PFSK-1 (cell line): ENCODE results near the gene SELENOO.

ENCODE experiments used
- FOXP2 ChIP-seq: optimal IDR thresholded peaks from 2 replicates; pipeline ENCODE3; 2011; ENCODE audit warnings: borderline replicate concordance, control low read depth, inconsistent platforms; ENCODE audit not compliant: insufficient read depth; ENCODE audit errors: extremely low read length, extremely low read depth
- POLR2AphosphoS5 ChIP-seq: IDR thresholded peaks from 2 replicates; pipeline ENCODE4 v1.6.1; 2012; ENCODE audit warnings: low read depth, mild to moderate bottlenecking, control low read depth, low read length, moderate library complexity
- SIN3A ChIP-seq: IDR thresholded peaks from 2 replicates; pipeline ENCODE4 v1.6.1; 2012; ENCODE audit warnings: mild to moderate bottlenecking, low read length, moderate library complexity, borderline replicate concordance; ENCODE audit not compliant: insufficient read depth
- TAF1 ChIP-seq: IDR thresholded peaks from 2 replicates; pipeline ENCODE4 v1.6.1; 2012; ENCODE audit warnings: low read length, control low read depth, borderline replicate concordance; ENCODE audit not compliant: insufficient read depth
- TF ChIP-seq, protein P1 (sequence below), 2 experiments: IDR thresholded peaks; 2 replicates each; pipeline versions ENCODE4 v1.6.1 to v1.8.0; 2011 to 2012; ENCODE audit warnings: low read depth in 2 of 2, low read length in 2 of 2, control low read depth in 1 of 2, inconsistent platforms in 1 of 2, mild to moderate bottlenecking in 1 of 2, moderate library complexity in 1 of 2; ENCODE audit not compliant: insufficient read depth in 1 of 2

SELENOO gene

DNA sequence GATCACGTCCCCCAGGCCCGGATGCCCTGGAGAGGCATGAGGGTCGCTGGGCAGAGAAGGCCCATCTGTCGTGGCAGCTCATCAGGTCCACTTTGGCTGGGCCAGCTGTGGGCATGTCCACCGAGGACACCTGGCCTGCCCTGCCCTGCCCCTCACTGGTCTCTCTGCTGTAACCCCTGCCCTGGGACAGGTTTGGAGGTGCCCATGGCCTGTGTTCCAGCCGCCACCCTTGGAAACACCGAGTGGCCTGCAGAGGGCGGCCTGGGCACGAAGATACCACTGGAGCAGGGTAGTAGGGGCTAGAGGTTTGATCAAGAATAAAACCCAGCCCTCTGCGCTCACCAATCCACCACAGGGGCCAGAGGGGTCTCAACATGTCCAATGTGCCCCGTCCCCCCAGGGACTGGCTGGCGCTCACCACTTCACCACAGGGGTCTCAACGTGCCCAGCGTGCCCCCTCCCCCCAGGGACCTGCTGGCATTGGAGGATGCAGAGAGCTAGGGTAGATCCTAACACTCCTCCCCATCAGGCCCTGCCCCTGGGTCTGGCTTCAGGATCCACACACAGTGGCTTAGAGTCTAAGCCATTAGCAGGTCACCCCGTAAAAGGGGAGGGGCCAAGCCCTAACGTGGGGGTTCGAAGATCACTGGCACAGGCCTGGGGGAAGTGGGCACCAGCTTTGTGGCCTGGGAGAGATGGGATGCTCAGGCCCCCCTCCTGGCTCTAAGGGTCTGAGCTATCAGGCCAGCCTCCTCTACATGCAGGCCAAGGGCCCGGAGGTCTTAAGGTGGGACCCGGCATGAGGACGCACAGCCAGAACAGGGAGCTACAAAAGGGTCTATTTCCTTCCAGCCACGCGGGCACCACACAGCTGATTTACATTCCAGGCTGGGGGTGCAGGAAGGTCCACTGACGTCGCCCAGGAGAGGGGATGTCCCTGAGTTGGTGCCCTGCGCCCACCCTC lies 51.6 kb downstream of the SELENOO start:
- no peak for TF ChIP-seq TAF1
- no peak for TF ChIP-seq FOXP2
- TF ChIP-seq, protein P1, sequence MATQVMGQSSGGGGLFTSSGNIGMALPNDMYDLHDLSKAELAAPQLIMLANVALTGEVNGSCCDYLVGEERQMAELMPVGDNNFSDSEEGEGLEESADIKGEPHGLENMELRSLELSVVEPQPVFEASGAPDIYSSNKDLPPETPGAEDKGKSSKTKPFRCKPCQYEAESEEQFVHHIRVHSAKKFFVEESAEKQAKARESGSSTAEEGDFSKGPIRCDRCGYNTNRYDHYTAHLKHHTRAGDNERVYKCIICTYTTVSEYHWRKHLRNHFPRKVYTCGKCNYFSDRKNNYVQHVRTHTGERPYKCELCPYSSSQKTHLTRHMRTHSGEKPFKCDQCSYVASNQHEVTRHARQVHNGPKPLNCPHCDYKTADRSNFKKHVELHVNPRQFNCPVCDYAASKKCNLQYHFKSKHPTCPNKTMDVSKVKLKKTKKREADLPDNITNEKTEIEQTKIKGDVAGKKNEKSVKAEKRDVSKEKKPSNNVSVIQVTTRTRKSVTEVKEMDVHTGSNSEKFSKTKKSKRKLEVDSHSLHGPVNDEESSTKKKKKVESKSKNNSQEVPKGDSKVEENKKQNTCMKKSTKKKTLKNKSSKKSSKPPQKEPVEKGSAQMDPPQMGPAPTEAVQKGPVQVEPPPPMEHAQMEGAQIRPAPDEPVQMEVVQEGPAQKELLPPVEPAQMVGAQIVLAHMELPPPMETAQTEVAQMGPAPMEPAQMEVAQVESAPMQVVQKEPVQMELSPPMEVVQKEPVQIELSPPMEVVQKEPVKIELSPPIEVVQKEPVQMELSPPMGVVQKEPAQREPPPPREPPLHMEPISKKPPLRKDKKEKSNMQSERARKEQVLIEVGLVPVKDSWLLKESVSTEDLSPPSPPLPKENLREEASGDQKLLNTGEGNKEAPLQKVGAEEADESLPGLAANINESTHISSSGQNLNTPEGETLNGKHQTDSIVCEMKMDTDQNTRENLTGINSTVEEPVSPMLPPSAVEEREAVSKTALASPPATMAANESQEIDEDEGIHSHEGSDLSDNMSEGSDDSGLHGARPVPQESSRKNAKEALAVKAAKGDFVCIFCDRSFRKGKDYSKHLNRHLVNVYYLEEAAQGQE (IDR thresholded peaks at IDR 0.05; ENCODE audit: insufficient read depth in 1 of 2, low read depth in 2 of 2, low read length in 2 of 2) = no peak
- TF ChIP-seq POLR2AphosphoS5 = no peak
- no peak for TF ChIP-seq SIN3A

DNA sequence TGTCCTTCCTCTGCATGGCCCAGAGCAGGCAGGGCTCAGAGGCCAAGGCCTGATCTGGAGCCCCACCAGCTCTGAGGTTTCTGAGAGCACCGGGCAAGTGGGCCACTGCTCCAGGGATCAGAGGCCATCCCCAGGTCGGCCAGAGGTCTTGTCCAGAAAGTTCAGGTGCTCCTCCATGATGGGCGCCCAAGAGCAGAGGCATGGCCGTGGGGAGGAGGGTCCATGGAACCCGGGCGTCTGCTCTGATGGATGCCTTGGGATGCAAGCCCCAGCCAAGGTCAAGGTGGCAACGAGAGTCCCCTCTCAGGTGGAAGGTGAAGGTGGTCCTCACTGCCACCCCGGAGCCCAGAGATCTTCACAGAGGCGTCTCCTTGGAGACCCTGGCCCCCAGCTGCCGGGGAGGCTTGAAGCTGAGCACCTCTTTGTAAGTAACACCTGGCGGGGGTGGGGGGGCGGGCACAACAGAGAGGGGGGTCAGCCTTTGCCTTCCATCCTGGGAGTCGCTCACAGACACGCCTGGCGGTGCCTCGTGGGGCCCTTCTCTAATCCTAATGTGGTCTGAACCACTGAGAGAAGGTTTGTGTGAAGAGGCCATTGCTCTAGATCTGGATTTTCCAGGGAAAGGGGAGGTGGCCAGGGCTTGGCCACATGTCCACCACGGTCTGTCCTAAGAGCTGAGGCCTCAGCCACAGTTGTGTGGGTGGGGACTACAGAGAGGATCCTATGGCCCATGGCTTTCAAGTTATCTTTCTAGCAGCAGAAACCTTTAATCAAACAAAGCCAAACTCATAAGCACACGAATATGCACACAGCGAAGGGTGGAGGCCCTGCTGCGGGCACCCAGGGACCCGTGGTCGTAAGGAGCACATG lies 52.5 kb downstream of the SELENOO start:
- TF ChIP-seq SIN3A (no peak), FOXP2 (no peak), POLR2AphosphoS5 (no peak), TAF1 (no peak)
- TF ChIP-seq, protein P1 (IDR thresholded peaks at IDR 0.05; ENCODE audit: insufficient read depth in 1 of 2, low read depth in 2 of 2, low read length in 2 of 2) = no peak

DNA sequence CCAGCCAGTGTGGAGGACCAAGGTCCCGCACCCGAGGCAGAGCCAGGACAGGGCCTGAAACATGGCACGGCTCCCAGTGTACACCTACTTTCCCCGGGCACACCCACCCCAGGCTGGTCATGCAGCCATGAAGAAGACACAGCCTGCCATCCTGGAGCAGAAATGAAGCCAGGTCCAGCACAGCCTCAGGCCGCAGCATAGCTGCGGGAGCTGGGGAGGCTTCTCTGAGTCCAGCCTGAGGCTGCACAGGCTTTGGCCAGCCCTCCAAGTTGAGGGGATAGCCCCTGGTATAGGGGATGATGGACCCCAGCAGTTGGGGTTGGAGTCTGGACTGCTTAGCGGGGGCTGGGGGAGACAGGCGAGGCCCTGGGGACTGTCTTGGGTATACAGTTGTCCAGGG lies 53.1 kb downstream of the SELENOO start:
- TF ChIP-seq, protein P1 (IDR thresholded peaks at IDR 0.05; ENCODE audit: insufficient read depth in 1 of 2, low read depth in 2 of 2, low read length in 2 of 2) = no peak
- TF ChIP-seq TAF1 = no peak
- TF ChIP-seq SIN3A = no peak
- no peak for TF ChIP-seq FOXP2
- TF ChIP-seq POLR2AphosphoS5 = no peak

DNA sequence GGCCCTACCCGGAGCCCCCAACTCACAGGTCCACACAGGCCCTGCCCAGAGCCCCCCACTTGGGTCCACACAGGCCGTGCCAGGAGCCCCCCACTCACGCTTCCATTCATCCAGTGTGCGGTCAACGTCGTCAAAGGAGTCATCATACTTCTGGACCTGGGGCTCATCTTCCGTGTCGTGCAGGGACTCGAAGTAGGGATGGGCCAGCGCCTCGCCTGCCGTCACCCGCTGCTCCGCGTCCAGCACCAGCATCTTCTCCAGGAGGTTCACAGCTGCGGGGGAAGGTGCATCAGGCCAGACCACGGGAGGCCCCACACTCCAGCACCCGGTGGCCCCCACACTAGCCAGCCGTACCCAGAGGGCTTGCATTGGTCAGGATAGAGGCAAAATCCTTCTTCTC lies 54.3 kb downstream of the SELENOO start:
- no peak for TF ChIP-seq TAF1
- TF ChIP-seq, protein P1 (IDR thresholded peaks at IDR 0.05; ENCODE audit: insufficient read depth in 1 of 2, low read depth in 2 of 2, low read length in 2 of 2) = no peak
- TF ChIP-seq SIN3A = no peak
- TF ChIP-seq POLR2AphosphoS5 = no peak
- no peak for TF ChIP-seq FOXP2
